ENCODE data around the gene ZNF784. TPM values are rescaled to one million over a fixed set of nuclear protein-coding genes. Genes with fewer than 3 reads are reported as not detected.

ZNF784 gene
- total and polyA plus RNA-seq, 9 of the 15 experiments (the other 6 are each of a cell fraction or from before 2014, with no cell fraction given), result 0.14 to 6.1 (median 2.1) TPM

GRCh38 chr19:55648585-55649267 is 24.4 kb upstream of the ZNF784 start (continued):
- no peak for TF ChIP-seq ZNF146 (CRISPR knock-in tag; IDR thresholded peaks at IDR 0.05; ENCODE audit: unreplicated experiment)
- TF ChIP-seq MXI1 (IDR thresholded peaks at IDR 0.05; ENCODE audit: low read depth, low read length), result no peak
- TF ChIP-seq, protein P1, sequence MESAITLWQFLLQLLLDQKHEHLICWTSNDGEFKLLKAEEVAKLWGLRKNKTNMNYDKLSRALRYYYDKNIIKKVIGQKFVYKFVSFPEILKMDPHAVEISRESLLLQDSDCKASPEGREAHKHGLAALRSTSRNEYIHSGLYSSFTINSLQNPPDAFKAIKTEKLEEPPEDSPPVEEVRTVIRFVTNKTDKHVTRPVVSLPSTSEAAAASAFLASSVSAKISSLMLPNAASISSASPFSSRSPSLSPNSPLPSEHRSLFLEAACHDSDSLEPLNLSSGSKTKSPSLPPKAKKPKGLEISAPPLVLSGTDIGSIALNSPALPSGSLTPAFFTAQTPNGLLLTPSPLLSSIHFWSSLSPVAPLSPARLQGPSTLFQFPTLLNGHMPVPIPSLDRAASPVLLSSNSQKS (CRISPR knock-in tag; IDR thresholded peaks at IDR 0.05), result no peak
- TF ChIP-seq, protein P2, sequence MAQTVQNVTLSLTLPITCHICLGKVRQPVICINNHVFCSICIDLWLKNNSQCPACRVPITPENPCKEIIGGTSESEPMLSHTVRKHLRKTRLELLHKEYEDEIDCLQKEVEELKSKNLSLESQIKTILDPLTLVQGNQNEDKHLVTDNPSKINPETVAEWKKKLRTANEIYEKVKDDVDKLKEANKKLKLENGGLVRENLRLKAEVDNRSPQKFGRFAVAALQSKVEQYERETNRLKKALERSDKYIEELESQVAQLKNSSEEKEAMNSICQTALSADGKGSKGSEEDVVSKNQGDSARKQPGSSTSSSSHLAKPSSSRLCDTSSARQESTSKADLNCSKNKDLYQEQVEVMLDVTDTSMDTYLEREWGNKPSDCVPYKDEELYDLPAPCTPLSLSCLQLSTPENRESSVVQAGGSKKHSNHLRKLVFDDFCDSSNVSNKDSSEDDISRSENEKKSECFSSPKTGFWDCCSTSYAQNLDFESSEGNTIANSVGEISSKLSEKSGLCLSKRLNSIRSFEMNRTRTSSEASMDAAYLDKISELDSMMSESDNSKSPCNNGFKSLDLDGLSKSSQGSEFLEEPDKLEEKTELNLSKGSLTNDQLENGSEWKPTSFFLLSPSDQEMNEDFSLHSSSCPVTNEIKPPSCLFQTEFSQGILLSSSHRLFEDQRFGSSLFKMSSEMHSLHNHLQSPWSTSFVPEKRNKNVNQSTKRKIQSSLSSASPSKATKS (CRISPR knock-in tag; IDR thresholded peaks at IDR 0.05), result no peak
- no peak for TF ChIP-seq HDGF (IDR thresholded peaks at IDR 0.05)
- no peak for TF ChIP-seq ADNP (tag; IDR thresholded peaks at IDR 0.05)
- no peak for TF ChIP-seq CBX8 (IDR thresholded peaks at IDR 0.05; ENCODE audit: borderline replicate concordance, extremely low read depth, low read depth, low read length, poor library complexity, severe bottlenecking)
- TF ChIP-seq PURB (CRISPR knock-in tag; IDR thresholded peaks at IDR 0.05; ENCODE audit: low read depth), result no peak
- TF ChIP-seq, protein P3, sequence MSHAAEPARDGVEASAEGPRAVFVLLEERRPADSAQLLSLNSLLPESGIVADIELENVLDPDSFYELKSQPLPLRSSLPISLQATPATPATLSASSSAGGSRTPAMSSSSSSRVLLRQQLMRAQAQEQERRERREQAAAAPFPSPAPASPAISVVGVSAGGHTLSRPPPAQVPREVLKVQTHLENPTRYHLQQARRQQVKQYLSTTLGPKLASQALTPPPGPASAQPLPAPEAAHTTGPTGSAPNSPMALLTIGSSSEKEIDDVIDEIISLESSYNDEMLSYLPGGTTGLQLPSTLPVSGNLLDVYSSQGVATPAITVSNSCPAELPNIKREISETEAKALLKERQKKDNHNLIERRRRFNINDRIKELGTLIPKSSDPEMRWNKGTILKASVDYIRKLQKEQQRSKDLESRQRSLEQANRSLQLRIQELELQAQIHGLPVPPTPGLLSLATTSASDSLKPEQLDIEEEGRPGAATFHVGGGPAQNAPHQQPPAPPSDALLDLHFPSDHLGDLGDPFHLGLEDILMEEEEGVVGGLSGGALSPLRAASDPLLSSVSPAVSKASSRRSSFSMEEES (CRISPR knock-in tag; IDR thresholded peaks at IDR 0.05), result no peak
- TF ChIP-seq PML (IDR thresholded peaks at IDR 0.05; ENCODE audit: low read length), result no peak

Measured in K562 (cell line).